Measurements from ENCODE around the gene IFIT1B. TPM values are rescaled to one million over a fixed set of nuclear protein-coding genes. Genes with fewer than 3 reads are reported as not detected.
A peak's percentile ranks its signal among the peaks of the same experiment; 100 is the strongest.
"Not testable (repeated sequence)": the region's sequence is repeated elsewhere in the genome, so short reads cannot be mapped to it uniquely, and the experiment has no call there.

IFIT1B gene
- total RNA-seq, 3 donors from 2014 or later, result not detected

DNA sequence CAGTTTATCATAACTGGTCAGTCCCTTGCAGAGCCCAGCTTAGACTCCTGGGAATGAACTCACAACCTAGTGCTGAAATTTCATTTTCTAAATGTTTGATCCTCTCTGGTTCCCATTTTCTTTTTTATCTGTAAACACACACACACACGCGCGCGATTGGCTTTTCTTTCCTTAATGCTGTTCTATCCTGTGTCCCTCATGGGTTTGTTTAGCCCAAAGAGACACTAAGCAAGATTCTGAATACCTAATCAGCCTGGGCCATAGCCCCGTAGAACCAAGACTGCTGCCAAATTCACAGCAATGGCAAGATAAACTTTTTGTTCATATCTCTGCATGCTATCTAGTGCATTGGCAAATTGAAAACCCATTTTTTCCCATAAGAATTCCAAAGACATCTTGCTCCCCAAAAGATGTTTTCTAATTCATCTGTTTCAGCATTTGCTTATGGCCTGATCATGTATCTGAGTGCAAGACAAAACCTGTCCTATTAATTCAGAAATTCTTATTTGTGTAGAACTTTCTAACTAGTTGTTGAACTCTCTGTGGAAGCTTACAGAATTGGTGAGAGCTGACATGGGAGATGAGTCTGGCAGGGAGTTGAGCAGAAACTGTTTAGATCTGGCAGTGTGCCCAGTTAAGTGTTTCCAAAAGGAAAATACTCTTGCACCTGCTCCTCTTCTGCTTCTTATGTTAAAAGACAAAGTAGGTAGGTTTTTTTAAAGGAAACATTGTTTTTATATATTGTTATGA, 12.8 kb downstream of the IFIT1B start:
- no peaks in the 10 kb centered on the region for H3K9me3 ChIP-seq
- DNase-seq (no peak), ATAC-seq (no peak)
- intact Hi-C loops (cut with DNase I, micrococcal nuclease), result no loop called here
- no peak overlapping the region for H3K4me3 ChIP-seq
- H3K4me1 ChIP-seq (ENCODE audit: low read depth), result peaks cover 23% of the 10 kb centered on the region
- TF ChIP-seq, protein P1, sequence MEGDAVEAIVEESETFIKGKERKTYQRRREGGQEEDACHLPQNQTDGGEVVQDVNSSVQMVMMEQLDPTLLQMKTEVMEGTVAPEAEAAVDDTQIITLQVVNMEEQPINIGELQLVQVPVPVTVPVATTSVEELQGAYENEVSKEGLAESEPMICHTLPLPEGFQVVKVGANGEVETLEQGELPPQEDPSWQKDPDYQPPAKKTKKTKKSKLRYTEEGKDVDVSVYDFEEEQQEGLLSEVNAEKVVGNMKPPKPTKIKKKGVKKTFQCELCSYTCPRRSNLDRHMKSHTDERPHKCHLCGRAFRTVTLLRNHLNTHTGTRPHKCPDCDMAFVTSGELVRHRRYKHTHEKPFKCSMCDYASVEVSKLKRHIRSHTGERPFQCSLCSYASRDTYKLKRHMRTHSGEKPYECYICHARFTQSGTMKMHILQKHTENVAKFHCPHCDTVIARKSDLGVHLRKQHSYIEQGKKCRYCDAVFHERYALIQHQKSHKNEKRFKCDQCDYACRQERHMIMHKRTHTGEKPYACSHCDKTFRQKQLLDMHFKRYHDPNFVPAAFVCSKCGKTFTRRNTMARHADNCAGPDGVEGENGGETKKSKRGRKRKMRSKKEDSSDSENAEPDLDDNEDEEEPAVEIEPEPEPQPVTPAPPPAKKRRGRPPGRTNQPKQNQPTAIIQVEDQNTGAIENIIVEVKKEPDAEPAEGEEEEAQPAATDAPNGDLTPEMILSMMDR (IDR thresholded peaks at IDR 0.05), result no peak
- no peaks in the 10 kb centered on the region for H3K36me3 ChIP-seq (ENCODE audit: low read depth)

DNA sequence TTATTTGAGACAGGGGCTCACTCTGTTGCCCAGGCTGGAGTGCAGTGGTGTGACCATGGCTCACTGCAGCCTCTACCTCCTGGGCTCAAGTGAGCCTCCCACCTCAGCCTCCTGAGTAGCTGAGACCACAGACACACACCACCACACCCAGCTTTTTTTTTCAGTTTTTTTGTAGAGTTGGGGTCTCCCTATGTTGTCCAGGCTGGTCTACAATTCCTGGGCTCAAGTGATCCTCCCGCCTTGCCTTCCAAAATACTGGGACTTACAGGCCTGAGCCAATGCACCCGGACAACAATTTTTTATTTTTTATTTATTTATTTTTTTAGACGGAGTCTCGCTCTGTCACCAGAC, 13.3 kb downstream of the IFIT1B start:
- DNase-seq; ATAC-seq; H3K36me3 ChIP-seq (ENCODE audit: low read depth); intact Hi-C loops (cut with DNase I, micrococcal nuclease); H3K9me3 ChIP-seq; H3K4me3 ChIP-seq: not testable (repeated sequence)
- H3K4me1 ChIP-seq (ENCODE audit: low read depth), result peaks cover 22% of the 10 kb centered on the region

DNA sequence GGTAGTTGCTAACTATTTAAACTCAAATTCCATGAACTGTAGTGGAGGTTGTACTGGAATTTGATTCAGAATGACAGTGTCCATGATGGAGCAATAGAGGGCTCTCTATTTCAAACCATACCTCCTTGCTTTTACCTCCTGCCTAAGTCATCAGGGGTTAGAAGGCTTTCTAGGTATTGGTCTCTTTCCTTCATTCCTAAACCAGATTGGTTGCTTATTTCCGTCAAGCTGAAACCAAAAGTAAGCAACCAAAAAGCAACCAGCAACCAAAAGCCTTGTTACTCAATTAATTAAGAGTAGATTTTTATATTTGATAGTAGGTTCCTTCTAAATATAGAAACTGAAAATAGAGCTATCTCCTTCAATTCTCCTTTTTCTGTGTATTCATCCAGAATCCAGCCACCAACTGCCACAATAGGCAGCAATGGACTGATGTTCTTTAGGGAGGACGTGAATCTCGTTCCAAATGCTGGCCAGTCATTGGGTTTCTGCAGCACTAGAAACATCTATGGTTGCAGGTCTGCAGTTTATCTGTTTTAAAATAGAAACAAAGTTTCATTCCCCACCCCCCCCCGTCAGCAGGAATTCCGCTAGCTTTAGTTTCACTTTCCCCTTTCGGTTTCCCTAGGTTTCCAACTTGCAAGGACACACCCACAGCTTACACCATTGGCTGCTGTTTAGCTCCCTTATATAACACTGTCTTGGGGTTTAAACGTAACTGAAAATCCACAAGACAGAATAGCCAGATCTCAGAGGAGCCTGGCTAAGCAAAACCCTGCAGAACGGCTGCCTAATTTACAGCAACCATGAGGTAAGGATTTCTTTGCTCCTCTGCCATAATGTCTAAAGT, 14.3 kb downstream of the IFIT1B start, which contains the start of gene IFIT1:
TSS of gene IFIT1 (plus strand) at position 717 of the 850 bp plus-strand sequence. CDS start at position 807, 90 bp downstream.
- intact Hi-C loops (cut with DNase I, micrococcal nuclease), result no loop called here
- ATAC-seq, result peak; percentile 95
- Histone ChIP-seq H3K9me3 (no peaks in the 10 kb centered on the region), H3K36me3 (ENCODE audit: low read depth) (no peaks in the 10 kb centered on the region), H3K4me1 (ENCODE audit: low read depth) (peaks cover 19% of the 10 kb centered on the region), H3K4me3 (peak within 1 kb of the TSS; percentile 17)
- TF ChIP-seq, protein P1 (IDR thresholded peaks at IDR 0.05), result no peak
- peak in 1 of 3 donors; percentile 78 for DNase-seq

DNA sequence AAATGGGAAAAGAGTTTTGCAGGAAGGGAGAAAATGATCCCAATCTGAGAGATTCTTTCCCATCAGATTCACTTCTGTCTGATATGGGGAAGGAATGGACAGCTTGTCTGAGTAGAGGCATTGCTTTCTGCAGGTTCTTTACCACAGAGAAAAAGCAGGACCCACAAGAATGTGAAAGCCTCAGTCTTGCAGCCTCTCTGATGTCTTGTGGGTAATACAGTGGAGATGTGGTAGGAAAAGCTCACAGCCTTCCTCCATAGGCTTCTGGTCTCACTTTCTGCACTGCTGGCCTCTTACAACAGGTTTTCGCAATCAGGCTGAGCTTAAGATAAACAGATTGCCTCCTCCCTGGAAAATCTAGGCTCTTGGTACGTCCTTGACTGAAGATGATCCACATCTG, 15.1 kb downstream of the IFIT1B start:
- Histone ChIP-seq H3K9me3 (no peaks in the 10 kb centered on the region), H3K36me3 (ENCODE audit: low read depth) (no peaks in the 10 kb centered on the region), H3K4me1 (ENCODE audit: low read depth) (peaks cover 19% of the 10 kb centered on the region), H3K4me3 (peak overlapping the region; percentile 3)
- intact Hi-C loops (cut with DNase I, micrococcal nuclease), result no loop called here
- DNase-seq, result peak in 1 of 3 donors; percentile 26
- peak; percentile 58 for ATAC-seq
- TF ChIP-seq, protein P1 (IDR thresholded peaks at IDR 0.05), result no peak

DNA sequence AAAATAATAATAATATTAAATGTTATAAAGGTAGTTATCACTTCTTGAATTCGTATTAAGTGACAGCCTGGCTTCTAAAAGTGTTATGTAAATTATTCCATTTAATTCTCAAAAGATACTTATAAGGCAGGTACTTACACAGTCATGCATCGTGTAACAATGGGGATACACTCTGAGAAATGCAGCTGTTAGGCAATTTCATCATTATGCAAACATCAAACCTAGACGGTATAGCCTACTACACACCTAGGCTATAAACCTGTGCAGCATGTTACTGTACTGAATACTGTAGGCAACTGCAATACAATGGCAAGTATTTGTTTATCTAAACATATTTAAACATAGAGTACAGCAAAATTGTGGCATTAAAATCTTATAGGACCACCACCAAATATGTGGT, 16.0 kb downstream of the IFIT1B start:
- H3K4me3 ChIP-seq, result no peak overlapping the region
- peaks cover 25% of the 10 kb centered on the region for H3K4me1 ChIP-seq (ENCODE audit: low read depth)
- DNase-seq, result no peak
- no peaks in the 10 kb centered on the region for H3K9me3 ChIP-seq
- intact Hi-C loops (cut with DNase I, micrococcal nuclease), result no loop called here
- peak; percentile 76 for ATAC-seq
- TF ChIP-seq, protein P1 (IDR thresholded peaks at IDR 0.05), result no peak
- H3K36me3 ChIP-seq (ENCODE audit: low read depth), result no peaks in the 10 kb centered on the region

DNA sequence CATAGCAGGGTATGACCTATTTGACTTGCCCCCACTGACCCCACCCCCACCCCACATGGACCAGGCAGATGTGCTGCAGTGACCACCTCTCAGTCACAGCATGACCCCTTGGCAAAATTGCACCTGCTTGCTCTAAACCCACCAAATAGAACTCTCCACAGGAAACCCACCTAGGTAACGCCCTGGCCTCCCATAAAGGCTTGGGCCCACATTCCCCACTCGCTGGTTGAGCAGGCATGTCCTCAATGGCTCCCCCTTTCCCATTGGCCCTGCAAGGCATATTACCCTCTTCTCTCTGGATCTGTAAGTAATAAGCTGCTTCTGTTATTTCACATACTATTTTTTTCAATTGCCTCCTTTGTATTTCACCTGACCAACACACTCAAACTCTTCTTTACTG, 17.3 kb downstream of the IFIT1B start:
- Histone ChIP-seq H3K4me3 (no peak overlapping the region), H3K36me3 (ENCODE audit: low read depth) (no peaks in the 10 kb centered on the region), H3K4me1 (ENCODE audit: low read depth) (peaks cover 26% of the 10 kb centered on the region), H3K9me3 (no peaks in the 10 kb centered on the region)
- no peak for ATAC-seq
- intact Hi-C loops (cut with DNase I, micrococcal nuclease), result no loop called here
- TF ChIP-seq, protein P1 (IDR thresholded peaks at IDR 0.05), result no peak
- DNase-seq, result no peak

All from mucosa of descending colon (tissue), 3 donors.